PC-9 (cell line): ENCODE data around the gene CDKN1A. TPM values are rescaled to one million over a fixed set of nuclear protein-coding genes. Genes with fewer than 3 reads are reported as not detected.

Experiments
- BruUV-seq: library from RNA; stranded (reverse); fragments of 400-500 nt; replicated peaks from 2 replicates; lab custom pipeline; 2021; lab: Mats Ljungman, UMichigan
- CTCF ChIA-PET: fragments of 300-600 bp; sonication (Branson Sonifier 250); formaldehyde crosslinking; loops from one replicate; lab custom pipeline; 2022; ENCODE audit warnings: antibody characterized with exemption; lab: Charles Lee
- POLR2A ChIA-PET: fragments of 300-600 bp; sonication (Branson Sonifier 250); formaldehyde crosslinking; loops from one replicate; lab custom pipeline; 2022; ENCODE audit warnings: antibody characterized with exemption; ENCODE audit not compliant: unreplicated experiment; lab: Charles Lee
- DNase-seq, 2 experiments: peaks; one replicate each; pipeline versions ENCODE4 v3.0.0 to v3.0.0-alpha.2; 2015 to 2022; ENCODE audit warnings: mixed read lengths in 1 of 2
- H2AFZ ChIP-seq: fragments of 200-600 bp; sonication (generic); 2 replicates; pipeline ENCODE4 v1.8.1; 2017; ENCODE audit warnings: antibody characterized with exemption
- H3F3A ChIP-seq: fragments of 200-600 bp; sonication (generic); 2 replicates; pipeline ENCODE4 v1.8.1; 2017; ENCODE audit warnings: antibody characterized with exemption, mild to moderate bottlenecking, low read depth; ENCODE audit not compliant: insufficient read depth
- H3K27ac ChIP-seq: fragments of 200-600 bp; sonication (generic); 2 replicates; pipeline ENCODE4 v1.6.1; 2016; ENCODE audit warnings: mixed run types
- H3K27me3 ChIP-seq: fragments of 200-600 bp; sonication (generic); 2 replicates; pipeline ENCODE4 v1.6.1; 2016; ENCODE audit warnings: low read depth, mixed run types; ENCODE audit not compliant: insufficient read depth
- H3K36me3 ChIP-seq: fragments of 200-600 bp; sonication (generic); 2 replicates; pipeline ENCODE4 v1.6.1; 2016; ENCODE audit warnings: low read depth, mixed run types
- H3K4me1 ChIP-seq: fragments of 200-600 bp; sonication (generic); replicated peaks from 2 replicates; pipeline ENCODE4 v1.6.1; 2016; ENCODE audit warnings: mixed run types; ENCODE audit not compliant: insufficient read depth
- H3K4me2 ChIP-seq: fragments of 200-600 bp; sonication (generic); 2 replicates; pipeline ENCODE4 v1.6.1; 2017; ENCODE audit warnings: mixed run types
- H3K4me3 ChIP-seq: fragments of 200-600 bp; sonication (generic); 2 replicates; pipeline ENCODE4 v1.6.1; 2016; ENCODE audit warnings: mixed run types
- H3K79me2 ChIP-seq: fragments of 200-600 bp; sonication (generic); 2 replicates; pipeline ENCODE4 v1.6.1; 2017; ENCODE audit warnings: low read depth, mixed run types
- H3K9me2 ChIP-seq: fragments of 200-600 bp; sonication (generic); 2 replicates; pipeline ENCODE4 v1.8.1; 2017; ENCODE audit warnings: mild to moderate bottlenecking; ENCODE audit not compliant: insufficient read depth
- H3K9me3 ChIP-seq: fragments of 200-600 bp; sonication (generic); 2 replicates; pipeline ENCODE4 v1.8.1; 2016; ENCODE audit warnings: low read depth; ENCODE audit not compliant: insufficient read depth
- H4K20me1 ChIP-seq: fragments of 200-600 bp; sonication (generic); 2 replicates; pipeline ENCODE4 v1.8.1; 2017; ENCODE audit not compliant: insufficient read depth
- CTCF ChIP-seq: fragments of 200-600 bp; sonication (generic); conservative IDR thresholded peaks from 2 replicates; pipeline ENCODE4 v1.6.1; 2017; ENCODE audit warnings: mixed run types, antibody characterized with exemption, mild to moderate bottlenecking, moderate library complexity
- EZH2 ChIP-seq: fragments of 200-600 bp; sonication (generic); IDR thresholded peaks from 2 replicates; pipeline ENCODE4 v1.8.0; 2017; ENCODE audit warnings: antibody characterized with exemption, low read depth
- intact Hi-C: fragments of 100-400 bp; cut with micrococcal nuclease; formaldehyde crosslinking; loops from one replicate; pipeline ENCODE4 v1.10.0; 2022; ENCODE audit not compliant: unreplicated experiment
- total RNA-seq: library from RNA; stranded (reverse); gene quantifications from 2 replicates; pipeline ENCODE4 v1.2.3, GENCODE V29; 2021

CDKN1A gene
- total RNA-seq, 1 experiment from 2014 or later = 14.8 TPM

GRCh38 chr6:36679043-36679833, 724 bp downstream of the CDKN1A start:
- Histone ChIP-seq H3K9me2 (no peaks in the 10 kb centered on the region), H3K27ac (peak overlapping the region; percentile 66), H3K9me3 (no peaks in the 10 kb centered on the region), H2AFZ (peak overlapping the region; percentile 77), H4K20me1 (no peaks in the 10 kb centered on the region), H3K36me3 (no peaks in the 10 kb centered on the region), H3K79me2 (0 out of 2 replicates have a peak, but pooled peaks cover 4% of the 10 kb centered on the region), H3K27me3 (no peaks in the 10 kb centered on the region), H3K4me2 (peak overlapping the region; percentile 87), H3F3A (peaks cover 46% of the 10 kb centered on the region), H3K4me1 (peaks cover 36% of the 10 kb centered on the region), H3K4me3 (peak overlapping the region; percentile 66)
- intact Hi-C loops = loop anchor here (2.0 kb wide), 1 partner anchor 256 kb away; no protein-coding TSS in a partner anchor
- TF ChIP-seq CTCF (no peak), EZH2 (no peak)
- POLR2A ChIA-PET = interaction anchor here (0.5 to 1.0 kb wide), 7 partner anchors 12 to 424 kb away, joined by 3 to 16 read pairs (median 5); no protein-coding TSS in a partner anchor
- DNase-seq = peak; percentile 68 to 71
- CTCF ChIA-PET = interaction anchor here (0.5 to 1.7 kb wide), 6 partner anchors 61 to 135 kb away, joined by 3 to 11 read pairs (median 7); no protein-coding TSS in a partner anchor
- TSS peak; percentile 43 for BruUV-seq

GRCh38 chr6:36682328-36683144, 4.0 kb downstream of the CDKN1A start:
- H3K27me3 ChIP-seq = no peaks in the 10 kb centered on the region
- DNase-seq = peak; percentile 84 to 91
- ChIA-PET POLR2A (interaction anchor here (0.6 to 0.7 kb wide), 2 partner anchors 90 to 98 kb away, joined by 3 read pairs; no protein-coding TSS in a partner anchor), CTCF (interaction anchor here (0.5 to 0.8 kb wide), 5 partner anchors 9 to 81 kb away, joined by 3 to 7 read pairs (median 3); no protein-coding TSS in a partner anchor)
- H3K4me2 ChIP-seq = peak overlapping the region; percentile 76
- peaks cover 46% of the 10 kb centered on the region for H3F3A ChIP-seq
- no peaks in the 10 kb centered on the region for H3K36me3 ChIP-seq
- H3K79me2 ChIP-seq = 0 out of 2 replicates have a peak, but pooled peaks cover 4% of the 10 kb centered on the region
- BruUV-seq = no TSS peak
- no peak overlapping the region for H2AFZ ChIP-seq
- H3K4me3 ChIP-seq = peak overlapping the region; percentile 15; the same call in 1 of the 2 replicates
- peak overlapping the region; percentile 81 for H3K27ac ChIP-seq
- no peak for TF ChIP-seq EZH2
- no peak for TF ChIP-seq CTCF
- H3K9me2 ChIP-seq = no peaks in the 10 kb centered on the region
- no peaks in the 10 kb centered on the region for H3K9me3 ChIP-seq
- H4K20me1 ChIP-seq = no peaks in the 10 kb centered on the region
- peaks cover 36% of the 10 kb centered on the region for H3K4me1 ChIP-seq
- intact Hi-C loops = loop anchor here (1.0 to 5.0 kb wide), 3 partner anchors 42 to 240 kb away; partner anchors contain the start of genes KCTD20 and PXT1
